ENCODE results near the gene LDB3.

- TF ChIP-seq, protein P1, sequence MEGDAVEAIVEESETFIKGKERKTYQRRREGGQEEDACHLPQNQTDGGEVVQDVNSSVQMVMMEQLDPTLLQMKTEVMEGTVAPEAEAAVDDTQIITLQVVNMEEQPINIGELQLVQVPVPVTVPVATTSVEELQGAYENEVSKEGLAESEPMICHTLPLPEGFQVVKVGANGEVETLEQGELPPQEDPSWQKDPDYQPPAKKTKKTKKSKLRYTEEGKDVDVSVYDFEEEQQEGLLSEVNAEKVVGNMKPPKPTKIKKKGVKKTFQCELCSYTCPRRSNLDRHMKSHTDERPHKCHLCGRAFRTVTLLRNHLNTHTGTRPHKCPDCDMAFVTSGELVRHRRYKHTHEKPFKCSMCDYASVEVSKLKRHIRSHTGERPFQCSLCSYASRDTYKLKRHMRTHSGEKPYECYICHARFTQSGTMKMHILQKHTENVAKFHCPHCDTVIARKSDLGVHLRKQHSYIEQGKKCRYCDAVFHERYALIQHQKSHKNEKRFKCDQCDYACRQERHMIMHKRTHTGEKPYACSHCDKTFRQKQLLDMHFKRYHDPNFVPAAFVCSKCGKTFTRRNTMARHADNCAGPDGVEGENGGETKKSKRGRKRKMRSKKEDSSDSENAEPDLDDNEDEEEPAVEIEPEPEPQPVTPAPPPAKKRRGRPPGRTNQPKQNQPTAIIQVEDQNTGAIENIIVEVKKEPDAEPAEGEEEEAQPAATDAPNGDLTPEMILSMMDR (conservative IDR thresholded peaks at IDR 0.05 in 1 of 2, IDR thresholded peaks at IDR 0.05 in 1 of 2; ENCODE audit: extremely low read depth in 1 of 2, insufficient read depth in 1 of 2, low read depth in 1 of 2, low read length in 2 of 2) = no peak
- TF ChIP-seq EZH2 (IDR thresholded peaks at IDR 0.05; ENCODE audit: borderline replicate concordance, low read length) = no peak
Observed at GRCh38 chr10:86756511-86757112, 88.3 kb downstream of the LDB3 start, which contains the start of gene BMPR1A.
